Activated naive CD8-positive, alpha-beta T cell treated with anti-CD3 and anti-CD28 coated beads for 36 hours (primary cell): ENCODE data around the gene OXCT1. TPM values are rescaled to one million over a fixed set of nuclear protein-coding genes. Genes with fewer than 3 reads are reported as not detected.

Experiments used
- DNase-seq: peaks from one replicate; pipeline ENCODE4 v3.0.0; 2021
- H3K27ac Mint-ChIP-seq: one replicate; pipeline ENCODE4 v1.8.0; 2022; ENCODE audit warnings: mild to moderate bottlenecking, moderate library complexity, mixed read lengths
- H3K27me3 Mint-ChIP-seq: one replicate; pipeline ENCODE4 v1.8.0; 2022; ENCODE audit warnings: mild to moderate bottlenecking, mixed read lengths
- H3K36me3 Mint-ChIP-seq: one replicate; pipeline ENCODE4 v1.8.0; 2021; ENCODE audit warnings: mild to moderate bottlenecking, mixed read lengths
- H3K4me1 Mint-ChIP-seq: one replicate; pipeline ENCODE4 v1.8.0; 2021; ENCODE audit warnings: mixed read lengths
- H3K4me3 Mint-ChIP-seq: one replicate; pipeline ENCODE4 v1.8.0; 2022; ENCODE audit warnings: mild to moderate bottlenecking, moderate library complexity, mixed read lengths
- H3K9me3 Mint-ChIP-seq: one replicate; pipeline ENCODE4 v1.8.0; 2022; ENCODE audit warnings: mixed read lengths
- total RNA-seq, 2 experiments: library from RNA; stranded (reverse); gene quantifications; one replicate each; pipeline ENCODE4 v1.2.3, GENCODE V29; 2021

Gene OXCT1
- total RNA-seq, 2 experiments from 2014 or later: 77.5 to 80.6 TPM

DNA sequence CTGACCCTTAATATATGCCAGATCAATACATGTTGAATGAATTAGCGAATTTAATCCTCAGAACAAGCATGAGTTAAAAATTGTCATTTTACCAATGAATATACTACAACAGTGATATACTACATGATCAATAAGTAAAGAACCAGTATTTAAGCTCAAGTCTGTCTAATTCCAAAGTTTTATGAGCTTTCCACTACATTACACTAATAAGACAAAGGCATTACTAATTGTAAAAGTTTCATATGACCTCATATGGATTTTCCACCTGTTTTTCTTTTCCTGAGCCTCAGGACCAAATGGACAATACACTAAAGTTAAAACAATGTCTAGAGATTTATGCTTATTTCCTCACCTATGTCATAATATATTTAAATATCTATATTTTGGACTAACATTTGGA, 80.8 kb downstream of the OXCT1 start:
- Mint-ChIP-seq H3K4me3 (no peak overlapping the region), H3K9me3 (no peaks in the 10 kb centered on the region), H3K27ac (no peak overlapping the region), H3K27me3 (no peaks in the 10 kb centered on the region), H3K4me1 (no peaks in the 10 kb centered on the region), H3K36me3 (peaks cover 28% of the 10 kb centered on the region)
- DNase-seq: no peak

DNA sequence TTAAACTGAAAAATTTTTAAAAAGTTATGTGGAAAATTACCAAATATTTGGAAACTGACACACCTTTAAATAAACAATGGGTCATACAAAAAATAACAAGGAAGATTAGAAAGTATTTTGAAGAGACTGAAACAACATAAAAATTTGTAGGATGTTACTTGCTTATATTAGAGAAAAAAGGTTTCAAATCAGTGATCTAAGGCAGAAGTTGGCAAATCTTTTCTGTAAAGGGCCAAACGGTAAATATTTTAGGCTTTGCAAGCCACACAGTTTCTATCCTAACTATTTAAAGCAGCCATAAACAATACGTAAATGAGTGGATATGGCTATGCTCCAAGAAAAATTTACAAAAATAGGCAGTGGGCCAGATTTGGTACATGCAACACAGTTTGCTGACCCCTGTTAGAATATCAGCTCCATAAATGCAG, 81.3 kb downstream of the OXCT1 start:
- Mint-ChIP-seq H3K9me3 (no peaks in the 10 kb centered on the region), H3K27ac (no peak overlapping the region), H3K36me3 (peaks cover 29% of the 10 kb centered on the region)

DNA sequence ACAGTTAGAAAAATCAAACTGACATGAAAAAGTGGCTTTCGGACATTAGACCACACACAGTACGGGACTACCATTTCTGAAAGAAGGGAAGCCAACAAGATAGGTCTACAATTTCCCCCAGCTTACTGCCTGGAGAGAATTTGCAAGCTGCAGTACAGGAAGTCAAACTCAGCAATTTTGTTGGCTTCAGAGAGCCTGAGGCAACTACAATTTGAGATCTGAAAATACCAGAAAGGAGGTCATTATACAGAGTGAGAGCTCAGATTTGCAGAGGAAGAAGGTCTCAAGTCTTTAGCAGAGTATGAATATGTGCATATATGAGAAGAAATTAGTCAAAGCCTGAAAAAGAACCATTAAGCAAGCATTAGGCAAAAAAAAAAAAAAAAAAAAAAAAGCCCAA, 83.0 kb downstream of the OXCT1 start:
- no peaks in the 10 kb centered on the region for H3K4me1 Mint-ChIP-seq
- H3K27me3 Mint-ChIP-seq: no peaks in the 10 kb centered on the region
- peaks cover 34% of the 10 kb centered on the region for H3K36me3 Mint-ChIP-seq
- no peak overlapping the region for H3K4me3 Mint-ChIP-seq
- H3K9me3 Mint-ChIP-seq: no peaks in the 10 kb centered on the region
- no peak for DNase-seq
- no peak overlapping the region for H3K27ac Mint-ChIP-seq

More for the DNA sequence above, 81.3 kb downstream of the OXCT1 start:
- H3K4me1 Mint-ChIP-seq: no peaks in the 10 kb centered on the region
- DNase-seq: no peak
- no peaks in the 10 kb centered on the region for H3K27me3 Mint-ChIP-seq
- no peak overlapping the region for H3K4me3 Mint-ChIP-seq

DNA sequence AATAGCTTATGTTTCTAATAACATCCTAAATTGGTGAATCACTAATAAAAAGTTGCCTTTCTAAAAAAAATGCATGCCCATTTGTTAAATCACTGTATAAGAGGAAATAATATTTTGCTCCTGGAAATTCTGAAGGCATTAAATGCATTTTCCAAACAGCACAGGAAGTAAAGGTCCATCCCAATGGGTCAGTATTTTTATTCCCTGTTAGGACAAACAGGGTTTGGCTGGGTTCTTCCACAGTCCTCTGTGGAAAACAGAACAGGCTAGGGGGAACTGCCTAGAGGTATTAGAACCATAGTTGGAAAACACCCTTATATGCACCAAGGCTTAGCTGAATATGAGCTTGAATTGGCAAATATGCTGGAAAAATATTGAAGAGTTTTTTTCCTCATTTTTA, 85.2 kb downstream of the OXCT1 start:
- H3K9me3 Mint-ChIP-seq: no peaks in the 10 kb centered on the region
- DNase-seq: no peak
- peaks cover 32% of the 10 kb centered on the region for H3K36me3 Mint-ChIP-seq
- H3K4me3 Mint-ChIP-seq: no peak overlapping the region
- no peak overlapping the region for H3K27ac Mint-ChIP-seq
- no peaks in the 10 kb centered on the region for H3K27me3 Mint-ChIP-seq
- no peaks in the 10 kb centered on the region for H3K4me1 Mint-ChIP-seq

DNA sequence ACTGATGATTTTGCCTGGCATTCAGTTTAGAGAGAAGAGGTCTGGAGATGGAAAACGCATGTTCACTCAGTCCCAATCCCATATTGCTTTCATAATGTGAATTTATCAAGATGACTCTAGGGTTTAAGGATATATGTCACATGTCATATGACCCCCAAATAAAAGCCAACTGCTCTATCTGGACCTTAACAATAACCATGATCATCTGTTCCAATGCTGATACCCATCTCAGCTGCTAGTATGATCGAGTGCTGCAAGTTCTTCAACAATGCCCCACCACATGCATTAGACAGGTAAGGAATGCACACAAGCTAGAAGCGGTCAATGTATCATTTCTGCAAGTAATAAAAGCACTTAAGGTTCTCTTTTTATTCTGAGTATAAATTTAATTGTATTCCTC, 91.8 kb downstream of the OXCT1 start:
- H3K4me1 Mint-ChIP-seq: peaks cover 9% of the 10 kb centered on the region
- no peaks in the 10 kb centered on the region for H3K9me3 Mint-ChIP-seq
- peaks cover 26% of the 10 kb centered on the region for H3K36me3 Mint-ChIP-seq
- H3K4me3 Mint-ChIP-seq: no peak overlapping the region
- no peaks in the 10 kb centered on the region for H3K27me3 Mint-ChIP-seq
- no peak for DNase-seq
- no peak overlapping the region for H3K27ac Mint-ChIP-seq

DNA sequence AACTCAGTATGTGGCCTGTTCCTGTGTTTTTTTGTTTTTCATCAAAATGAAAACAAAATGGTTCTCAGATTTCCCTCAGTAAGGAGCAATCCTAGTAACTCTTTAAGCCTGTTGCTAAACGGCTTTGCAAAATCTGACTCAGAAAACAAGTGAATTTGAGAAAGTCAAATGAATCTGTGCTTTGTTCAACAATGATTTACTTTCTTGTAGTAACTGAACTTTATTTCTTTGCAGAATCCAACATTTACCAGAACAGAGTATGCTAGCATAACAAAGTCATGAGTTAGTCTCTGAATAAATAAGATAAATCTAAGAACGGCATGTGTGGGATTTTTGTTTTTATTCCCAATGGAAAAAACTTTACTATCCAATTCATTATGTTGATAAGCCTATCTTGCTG, 93.8 kb downstream of the OXCT1 start:
- Mint-ChIP-seq H3K9me3 (no peaks in the 10 kb centered on the region), H3K4me1 (peaks cover 16% of the 10 kb centered on the region), H3K4me3 (no peak overlapping the region), H3K36me3 (peaks cover 26% of the 10 kb centered on the region), H3K27ac (no peak overlapping the region), H3K27me3 (no peaks in the 10 kb centered on the region)
- no peak for DNase-seq

DNA sequence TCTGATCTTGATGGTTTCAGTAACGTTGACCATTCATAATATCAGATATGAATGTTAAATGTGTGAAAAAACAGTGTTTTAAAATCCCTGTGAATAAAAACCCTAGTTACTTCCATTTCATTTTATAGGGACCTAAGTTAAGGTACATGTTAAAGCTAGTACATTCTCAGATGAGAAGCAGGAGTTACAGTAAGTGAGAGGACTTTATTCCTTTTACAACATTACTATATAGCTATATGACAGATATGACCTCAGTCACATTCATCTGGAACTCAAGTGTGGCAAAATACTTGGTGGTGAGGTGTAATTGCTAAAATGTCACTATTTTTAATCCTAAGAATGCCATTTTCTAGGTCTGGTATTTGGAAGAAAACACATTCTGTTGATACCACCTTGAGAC, 96.4 kb downstream of the OXCT1 start:
- DNase-seq: no peak
- peaks cover 25% of the 10 kb centered on the region for H3K36me3 Mint-ChIP-seq
- H3K27me3 Mint-ChIP-seq: no peaks in the 10 kb centered on the region
- no peak overlapping the region for H3K27ac Mint-ChIP-seq
- no peaks in the 10 kb centered on the region for H3K9me3 Mint-ChIP-seq
- H3K4me1 Mint-ChIP-seq: peaks cover 15% of the 10 kb centered on the region
- no peak overlapping the region for H3K4me3 Mint-ChIP-seq

DNA sequence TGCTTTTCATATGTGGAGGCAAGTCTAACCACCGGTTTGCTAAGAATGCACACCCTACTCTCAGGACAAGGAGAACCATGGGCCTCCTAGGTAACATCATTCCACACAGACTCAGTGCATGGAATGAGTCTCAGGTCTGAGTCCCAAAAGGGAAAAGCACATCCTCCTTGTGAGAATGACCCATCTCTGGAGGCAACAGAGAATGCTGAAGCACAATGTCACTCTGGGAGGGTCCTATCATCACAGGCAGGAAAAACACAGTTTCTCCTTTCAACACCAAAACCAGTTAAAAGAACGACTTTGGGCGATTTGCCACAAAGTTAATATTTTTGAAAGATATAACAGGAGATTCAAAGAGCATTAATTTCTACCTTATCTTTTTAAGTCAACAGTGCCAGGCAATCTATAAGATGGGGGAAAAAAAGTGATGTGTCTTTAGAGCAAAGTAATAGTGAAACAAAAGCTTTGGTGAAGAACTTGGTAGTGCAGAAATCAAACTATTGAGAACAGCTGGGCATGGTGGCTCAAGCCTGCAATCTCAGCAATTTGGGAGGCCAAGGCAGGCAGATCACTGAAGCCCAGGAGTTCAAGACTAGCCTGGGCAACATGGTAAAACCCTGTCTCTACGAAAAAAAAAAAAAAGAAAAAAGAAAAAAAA, 97.3 kb downstream of the OXCT1 start:
- peaks cover 28% of the 10 kb centered on the region for H3K36me3 Mint-ChIP-seq
- H3K27ac Mint-ChIP-seq: no peak overlapping the region
- DNase-seq: no peak
- no peaks in the 10 kb centered on the region for H3K9me3 Mint-ChIP-seq
- no peaks in the 10 kb centered on the region for H3K27me3 Mint-ChIP-seq
- peaks cover 19% of the 10 kb centered on the region for H3K4me1 Mint-ChIP-seq
- no peak overlapping the region for H3K4me3 Mint-ChIP-seq

DNA sequence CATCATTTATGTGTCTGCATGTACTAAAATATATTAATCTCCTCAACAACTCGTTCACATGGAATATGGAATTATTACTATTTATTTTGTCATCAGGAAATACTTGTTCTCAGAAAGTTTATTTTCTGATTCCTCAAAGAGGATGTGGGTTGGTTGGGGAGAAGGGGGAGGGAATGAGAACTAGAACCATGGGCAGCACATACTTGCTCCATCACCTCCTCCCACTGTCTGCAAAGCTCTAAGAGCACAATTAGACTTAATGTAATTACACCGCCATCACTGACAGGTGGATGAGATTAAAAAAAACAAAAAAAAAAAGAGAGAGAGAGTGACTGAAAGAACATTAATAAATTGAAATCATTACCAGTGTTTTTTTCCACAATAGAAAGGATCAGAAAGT, 98.2 kb downstream of the OXCT1 start:
- no peak for DNase-seq
- Mint-ChIP-seq H3K36me3 (peaks cover 31% of the 10 kb centered on the region), H3K9me3 (no peaks in the 10 kb centered on the region), H3K27ac (peak overlapping the region; percentile 25), H3K27me3 (no peaks in the 10 kb centered on the region), H3K4me3 (no peak overlapping the region), H3K4me1 (peaks cover 19% of the 10 kb centered on the region)

DNA sequence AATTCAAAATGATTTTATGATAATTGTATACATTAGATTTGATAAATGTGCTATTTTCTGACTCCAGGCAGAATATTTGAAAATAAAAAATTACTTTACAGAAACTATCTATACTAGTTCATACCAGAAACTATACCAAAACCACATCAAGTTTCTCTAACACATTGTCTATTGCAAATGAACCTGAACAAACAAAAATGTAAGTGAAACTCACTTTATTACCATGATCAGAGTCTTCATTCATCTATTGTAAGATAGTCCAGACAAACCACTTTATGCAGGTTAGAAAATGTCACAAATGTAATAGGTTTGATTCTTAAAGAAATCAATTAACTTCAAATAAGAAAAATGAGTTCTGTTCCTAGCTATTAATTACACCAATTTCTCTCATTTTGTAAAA, 99.4 kb downstream of the OXCT1 start:
- no peak for DNase-seq
- peaks cover 19% of the 10 kb centered on the region for H3K4me1 Mint-ChIP-seq
- no peaks in the 10 kb centered on the region for H3K27me3 Mint-ChIP-seq
- H3K9me3 Mint-ChIP-seq: no peaks in the 10 kb centered on the region
- H3K27ac Mint-ChIP-seq: no peak overlapping the region
- H3K4me3 Mint-ChIP-seq: no peak overlapping the region
- H3K36me3 Mint-ChIP-seq: peaks cover 34% of the 10 kb centered on the region

DNA sequence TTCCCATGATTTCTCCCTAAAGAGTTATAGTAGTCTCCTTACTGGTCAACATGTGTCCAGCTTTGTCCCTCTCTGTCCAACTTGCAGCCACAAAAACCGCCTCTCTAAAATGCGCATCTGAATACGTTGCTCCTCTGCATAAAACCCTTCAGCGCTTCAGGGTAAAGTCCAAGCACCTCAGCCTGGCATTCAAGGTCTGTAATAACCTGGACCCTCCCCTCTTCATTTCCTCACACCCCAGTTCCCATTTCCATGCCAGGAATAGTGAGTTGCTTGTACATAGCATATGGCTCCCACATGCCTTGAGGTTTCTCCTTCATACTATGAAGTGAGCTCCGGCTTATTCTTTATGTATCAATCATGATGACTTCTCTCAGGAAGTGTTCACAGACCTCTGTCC, 101.5 kb downstream of the OXCT1 start:
- Mint-ChIP-seq H3K4me1 (peaks cover 22% of the 10 kb centered on the region), H3K9me3 (no peaks in the 10 kb centered on the region), H3K27ac (no peak overlapping the region), H3K4me3 (no peak overlapping the region), H3K27me3 (no peaks in the 10 kb centered on the region), H3K36me3 (peaks cover 36% of the 10 kb centered on the region)
- DNase-seq: no peak

DNA sequence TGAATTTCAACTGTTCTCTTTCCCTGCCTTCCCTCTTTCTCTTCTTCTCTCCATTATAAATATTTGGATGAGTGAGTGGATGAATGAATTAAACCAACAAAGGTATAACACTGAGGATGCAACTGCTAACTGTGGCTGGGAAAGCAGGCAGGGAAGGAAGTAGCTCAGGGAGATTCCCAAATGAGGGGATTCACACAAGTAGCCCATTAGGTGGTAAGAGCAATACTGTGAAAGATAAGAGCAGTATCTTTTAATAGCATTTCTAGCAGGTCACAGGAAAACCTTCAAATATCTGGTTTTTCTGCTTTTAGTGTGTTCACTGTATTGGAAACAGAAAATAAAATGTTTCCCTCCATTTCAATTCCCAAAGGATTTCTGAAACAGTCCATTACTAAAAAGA, 105.6 kb downstream of the OXCT1 start:
- no peak overlapping the region for H3K27ac Mint-ChIP-seq

DNA sequence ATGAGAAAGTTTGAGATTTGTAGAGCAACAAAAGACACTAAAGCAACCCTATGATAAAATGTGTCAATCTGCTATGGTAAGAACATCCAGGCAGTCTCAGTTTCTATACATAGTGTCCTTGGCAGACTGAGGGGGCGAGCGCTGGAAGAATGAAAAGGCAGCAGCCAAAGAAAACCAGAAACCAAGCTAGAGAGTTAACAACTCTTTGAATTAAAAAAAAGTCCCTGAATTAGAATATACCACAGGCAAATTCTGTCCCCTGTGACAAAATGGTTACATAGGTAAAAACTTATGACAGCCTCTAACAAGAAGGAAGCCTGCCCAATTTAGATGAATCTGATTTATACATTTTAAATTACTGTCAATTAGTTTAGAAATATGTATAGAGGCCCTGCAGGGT, 106.7 kb downstream of the OXCT1 start:
- no peak for DNase-seq
- H3K27me3 Mint-ChIP-seq: no peaks in the 10 kb centered on the region
- no peaks in the 10 kb centered on the region for H3K9me3 Mint-ChIP-seq
- H3K4me1 Mint-ChIP-seq: peaks cover 13% of the 10 kb centered on the region
- no peak overlapping the region for H3K27ac Mint-ChIP-seq
- H3K4me3 Mint-ChIP-seq: no peak overlapping the region
- H3K36me3 Mint-ChIP-seq: peaks cover 44% of the 10 kb centered on the region

More for the DNA sequence above, 105.6 kb downstream of the OXCT1 start:
- no peaks in the 10 kb centered on the region for H3K27me3 Mint-ChIP-seq
- peaks cover 14% of the 10 kb centered on the region for H3K4me1 Mint-ChIP-seq
- no peak overlapping the region for H3K4me3 Mint-ChIP-seq
- no peaks in the 10 kb centered on the region for H3K9me3 Mint-ChIP-seq
- no peak for DNase-seq
- H3K36me3 Mint-ChIP-seq: peaks cover 46% of the 10 kb centered on the region

DNA sequence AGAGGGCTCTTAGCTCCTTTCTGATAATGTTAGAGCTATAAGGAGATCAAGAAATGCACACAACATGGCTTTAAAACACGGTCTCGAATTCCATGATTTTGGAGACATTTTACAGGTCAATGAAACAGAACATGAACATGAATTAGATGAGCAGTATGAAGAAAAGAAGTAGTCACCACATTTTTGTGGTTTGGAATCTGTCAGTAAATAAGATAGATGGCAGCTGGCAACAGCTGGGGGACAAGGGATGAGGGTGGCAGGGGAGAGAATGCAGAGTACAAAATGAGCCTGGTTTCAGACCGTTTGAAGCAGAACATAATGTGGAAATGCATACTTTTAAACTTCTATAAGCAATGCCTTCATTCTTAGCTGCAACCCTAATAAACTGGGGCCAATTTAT, 107.1 kb downstream of the OXCT1 start:
- no peaks in the 10 kb centered on the region for H3K9me3 Mint-ChIP-seq
- H3K4me3 Mint-ChIP-seq: no peak overlapping the region
- H3K36me3 Mint-ChIP-seq: peaks cover 44% of the 10 kb centered on the region
- peaks cover 10% of the 10 kb centered on the region for H3K4me1 Mint-ChIP-seq
- DNase-seq: no peak
- H3K27ac Mint-ChIP-seq: no peak overlapping the region
- H3K27me3 Mint-ChIP-seq: no peaks in the 10 kb centered on the region

DNA sequence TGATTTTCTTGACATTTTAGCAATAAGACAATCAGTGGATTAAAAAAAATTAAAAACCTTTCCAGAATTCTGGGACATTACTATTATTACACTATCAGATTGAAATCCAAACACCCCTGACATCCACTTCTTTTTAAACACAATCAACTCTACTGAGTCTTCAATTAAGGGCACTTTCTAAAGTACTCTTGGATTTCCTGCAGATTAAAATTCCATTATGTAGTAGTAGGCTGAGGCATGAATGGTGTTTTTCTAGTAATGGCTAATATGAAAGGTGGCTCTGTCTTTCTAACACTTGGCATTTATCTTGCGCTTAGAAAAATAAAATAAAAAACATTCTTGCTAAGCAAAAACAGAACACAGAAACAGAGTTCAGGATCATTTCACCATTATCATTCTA, 107.8 kb downstream of the OXCT1 start:
- no peak overlapping the region for H3K4me3 Mint-ChIP-seq
- H3K9me3 Mint-ChIP-seq: no peaks in the 10 kb centered on the region
- no peak for DNase-seq
- H3K27me3 Mint-ChIP-seq: no peaks in the 10 kb centered on the region
- peaks cover 10% of the 10 kb centered on the region for H3K4me1 Mint-ChIP-seq
- H3K27ac Mint-ChIP-seq: no peak overlapping the region
- H3K36me3 Mint-ChIP-seq: peaks cover 46% of the 10 kb centered on the region

DNA sequence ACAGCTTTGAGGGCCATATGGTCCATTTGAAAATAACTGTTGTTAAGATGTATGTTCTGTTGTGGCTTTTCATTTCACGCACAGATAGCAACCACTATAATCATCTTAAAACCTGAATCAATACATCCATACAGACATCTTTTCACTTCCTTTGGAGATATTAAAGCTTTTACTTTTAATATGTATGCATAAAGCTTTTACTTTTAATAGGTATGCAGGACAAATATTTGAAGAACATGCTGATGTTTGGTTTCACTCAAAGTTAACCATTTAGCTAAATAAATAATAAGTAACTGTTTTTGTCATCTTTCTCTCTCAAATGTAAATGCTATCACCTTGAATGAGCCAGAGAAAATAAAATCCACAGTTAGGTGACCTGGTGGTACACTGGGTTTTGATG, 108.6 kb downstream of the OXCT1 start:
- H3K9me3 Mint-ChIP-seq: no peaks in the 10 kb centered on the region
- H3K27me3 Mint-ChIP-seq: no peaks in the 10 kb centered on the region
- no peak overlapping the region for H3K27ac Mint-ChIP-seq
- H3K4me3 Mint-ChIP-seq: no peak overlapping the region
- no peak for DNase-seq
- peaks cover 10% of the 10 kb centered on the region for H3K4me1 Mint-ChIP-seq
- peaks cover 52% of the 10 kb centered on the region for H3K36me3 Mint-ChIP-seq
